Testis (tissue), 2 donors: ENCODE measurements around the gene GLCCI1.

Experiments
- POLR2A ChIP-seq: fragments of 450-650 bp; IDR thresholded peaks from one replicate; pipeline ENCODE4 v1.6.1; 2017; ENCODE audit warnings: antibody characterized with exemption, mild to moderate bottlenecking, moderate library complexity
- TF ChIP-seq, protein P1 (sequence below), 3 experiments: fragments of 450-650 bp in 2 of 3; fragments of 200-600 bp in 1 of 3; sonication (generic) in 1 of 3; IDR thresholded peaks; one replicate each; pipeline ENCODE4 v1.5.1; 2016 to 2019; ENCODE audit warnings: antibody characterized with exemption in 3 of 3, mild to moderate bottlenecking in 2 of 3, moderate library complexity in 1 of 3

DNA sequence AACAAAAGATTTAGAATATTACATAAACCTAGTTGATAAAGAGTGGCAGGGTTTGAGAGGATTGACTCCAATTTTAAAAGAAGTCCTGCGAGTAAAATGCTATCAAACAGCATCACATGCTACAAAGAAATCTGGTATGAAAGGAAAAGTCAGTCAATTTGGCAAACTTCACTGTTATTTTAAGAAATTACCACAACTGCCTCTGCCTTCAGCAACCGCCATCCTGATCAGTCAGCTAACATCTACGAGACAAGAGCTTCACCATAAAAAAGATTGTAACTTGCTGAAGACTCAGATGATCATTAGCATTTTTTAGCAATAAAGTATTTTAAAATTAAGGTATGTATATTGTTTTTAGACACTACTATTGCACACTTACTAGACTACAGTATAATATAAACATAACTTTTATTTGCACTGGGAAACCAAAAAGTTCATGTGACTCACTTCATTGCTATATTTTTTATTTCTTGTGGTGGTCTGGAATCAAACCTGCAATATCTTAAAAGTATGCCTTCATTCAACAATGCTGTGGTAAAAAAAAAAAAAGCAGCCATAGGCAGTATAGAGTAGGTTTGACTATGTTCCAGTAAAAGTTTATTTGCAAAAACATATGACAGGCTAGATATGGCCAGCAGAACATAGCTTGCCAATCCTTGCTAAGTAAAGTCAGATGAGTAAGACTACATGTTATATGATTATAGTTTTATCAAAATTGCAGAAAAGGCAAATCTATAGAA is 74.4 kb downstream of the GLCCI1 start:
- TF ChIP-seq, protein P1, sequence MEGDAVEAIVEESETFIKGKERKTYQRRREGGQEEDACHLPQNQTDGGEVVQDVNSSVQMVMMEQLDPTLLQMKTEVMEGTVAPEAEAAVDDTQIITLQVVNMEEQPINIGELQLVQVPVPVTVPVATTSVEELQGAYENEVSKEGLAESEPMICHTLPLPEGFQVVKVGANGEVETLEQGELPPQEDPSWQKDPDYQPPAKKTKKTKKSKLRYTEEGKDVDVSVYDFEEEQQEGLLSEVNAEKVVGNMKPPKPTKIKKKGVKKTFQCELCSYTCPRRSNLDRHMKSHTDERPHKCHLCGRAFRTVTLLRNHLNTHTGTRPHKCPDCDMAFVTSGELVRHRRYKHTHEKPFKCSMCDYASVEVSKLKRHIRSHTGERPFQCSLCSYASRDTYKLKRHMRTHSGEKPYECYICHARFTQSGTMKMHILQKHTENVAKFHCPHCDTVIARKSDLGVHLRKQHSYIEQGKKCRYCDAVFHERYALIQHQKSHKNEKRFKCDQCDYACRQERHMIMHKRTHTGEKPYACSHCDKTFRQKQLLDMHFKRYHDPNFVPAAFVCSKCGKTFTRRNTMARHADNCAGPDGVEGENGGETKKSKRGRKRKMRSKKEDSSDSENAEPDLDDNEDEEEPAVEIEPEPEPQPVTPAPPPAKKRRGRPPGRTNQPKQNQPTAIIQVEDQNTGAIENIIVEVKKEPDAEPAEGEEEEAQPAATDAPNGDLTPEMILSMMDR (IDR thresholded peaks at IDR 0.05) = no peak
- TF ChIP-seq POLR2A = no peak
